GM12872 (cell line): ENCODE measurements around the gene TFPI.

Experiments
- TF ChIP-seq, protein P1 (sequence below): IDR thresholded peaks from 3 replicates; pipeline ENCODE4 v1.5.1; 2011; ENCODE audit warnings: low read depth, mild to moderate bottlenecking, low read length, moderate library complexity; ENCODE audit not compliant: insufficient read depth

TFPI gene

GRCh38 chr2:187481543-187481942, 72.7 kb downstream of the TFPI start:
- TF ChIP-seq, protein P1, sequence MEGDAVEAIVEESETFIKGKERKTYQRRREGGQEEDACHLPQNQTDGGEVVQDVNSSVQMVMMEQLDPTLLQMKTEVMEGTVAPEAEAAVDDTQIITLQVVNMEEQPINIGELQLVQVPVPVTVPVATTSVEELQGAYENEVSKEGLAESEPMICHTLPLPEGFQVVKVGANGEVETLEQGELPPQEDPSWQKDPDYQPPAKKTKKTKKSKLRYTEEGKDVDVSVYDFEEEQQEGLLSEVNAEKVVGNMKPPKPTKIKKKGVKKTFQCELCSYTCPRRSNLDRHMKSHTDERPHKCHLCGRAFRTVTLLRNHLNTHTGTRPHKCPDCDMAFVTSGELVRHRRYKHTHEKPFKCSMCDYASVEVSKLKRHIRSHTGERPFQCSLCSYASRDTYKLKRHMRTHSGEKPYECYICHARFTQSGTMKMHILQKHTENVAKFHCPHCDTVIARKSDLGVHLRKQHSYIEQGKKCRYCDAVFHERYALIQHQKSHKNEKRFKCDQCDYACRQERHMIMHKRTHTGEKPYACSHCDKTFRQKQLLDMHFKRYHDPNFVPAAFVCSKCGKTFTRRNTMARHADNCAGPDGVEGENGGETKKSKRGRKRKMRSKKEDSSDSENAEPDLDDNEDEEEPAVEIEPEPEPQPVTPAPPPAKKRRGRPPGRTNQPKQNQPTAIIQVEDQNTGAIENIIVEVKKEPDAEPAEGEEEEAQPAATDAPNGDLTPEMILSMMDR = no peak

DNA sequence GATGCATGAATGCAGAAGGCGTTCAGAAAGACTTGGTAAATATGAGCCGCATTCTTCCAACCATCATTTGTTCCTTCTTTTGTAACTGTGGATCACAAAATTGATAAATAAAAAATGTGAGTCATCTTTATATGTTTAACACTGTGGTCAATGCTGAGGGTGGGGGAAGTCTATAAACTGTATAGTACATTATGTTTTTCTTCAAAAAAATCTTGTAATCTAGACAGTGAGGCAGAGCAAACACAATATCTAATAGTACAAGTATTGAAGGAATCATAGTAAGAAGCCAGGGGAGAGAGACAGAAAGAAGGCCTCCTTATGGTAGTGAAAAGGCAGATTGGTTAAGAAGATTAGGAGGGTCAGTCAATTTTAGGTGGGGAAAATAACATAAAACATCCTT, 75.5 kb downstream of the TFPI start:
- TF ChIP-seq, protein P1 = no peak

- TF ChIP-seq, protein P1 = no peak
These were observed 77.2 kb downstream of the TFPI start for GRCh38 chr2:187477051-187477450.

DNA sequence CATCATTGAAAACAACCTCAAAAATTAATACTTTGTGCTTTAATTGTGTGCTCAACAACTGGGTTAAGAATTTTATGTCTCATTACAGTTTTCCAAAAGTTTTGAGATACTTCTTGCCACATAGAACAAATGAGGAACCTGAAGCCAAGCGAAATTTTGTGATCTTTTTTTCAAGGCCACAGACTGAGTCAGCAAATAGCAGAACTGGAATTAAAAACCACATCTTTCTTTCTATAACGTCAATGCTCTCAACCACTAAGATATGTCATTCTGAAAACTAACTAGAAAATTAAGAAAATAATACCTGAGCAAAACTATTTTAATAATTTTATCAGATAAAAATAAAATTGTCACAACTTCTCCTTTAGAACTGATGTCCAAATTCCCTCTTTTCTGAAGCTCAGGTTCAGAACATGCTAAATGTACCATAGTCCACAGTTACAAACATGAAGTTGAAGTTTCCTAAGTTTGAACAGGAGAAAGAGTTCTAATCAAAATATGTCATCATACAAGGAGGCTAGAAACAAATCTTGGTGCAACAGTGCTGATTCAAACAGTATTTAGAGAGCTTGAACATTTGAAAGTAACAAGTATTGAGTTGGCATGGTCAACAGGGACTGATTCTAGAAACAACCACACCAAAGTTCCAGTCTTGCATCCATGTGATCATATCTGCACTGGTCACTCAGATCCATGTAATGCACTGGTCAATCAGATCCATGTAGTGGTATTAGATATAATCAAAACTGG, 78.6 kb downstream of the TFPI start:
- TF ChIP-seq, protein P1 = no peak

DNA sequence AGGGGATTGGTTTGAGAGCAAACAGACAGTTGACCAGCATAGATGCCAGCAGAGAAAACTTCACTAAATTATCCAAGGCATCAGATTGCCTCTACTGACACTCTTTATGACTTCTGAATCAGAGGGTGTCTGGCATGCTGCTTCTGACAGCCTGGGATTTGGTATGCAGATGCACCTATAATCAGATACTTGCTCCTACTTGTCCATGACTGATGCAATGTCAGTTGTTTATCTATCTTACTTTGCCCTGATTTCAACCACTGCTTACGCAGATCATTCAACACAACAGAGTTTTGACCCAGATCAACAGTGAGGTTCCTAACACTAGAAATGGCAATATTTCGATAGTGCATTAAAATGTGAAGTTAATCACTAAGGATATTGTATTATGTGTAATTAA, 83.5 kb downstream of the TFPI start:
- TF ChIP-seq, protein P1 = no peak

GRCh38 chr2:187469538-187469937, 84.7 kb downstream of the TFPI start:
- TF ChIP-seq, protein P1 = no peak

DNA sequence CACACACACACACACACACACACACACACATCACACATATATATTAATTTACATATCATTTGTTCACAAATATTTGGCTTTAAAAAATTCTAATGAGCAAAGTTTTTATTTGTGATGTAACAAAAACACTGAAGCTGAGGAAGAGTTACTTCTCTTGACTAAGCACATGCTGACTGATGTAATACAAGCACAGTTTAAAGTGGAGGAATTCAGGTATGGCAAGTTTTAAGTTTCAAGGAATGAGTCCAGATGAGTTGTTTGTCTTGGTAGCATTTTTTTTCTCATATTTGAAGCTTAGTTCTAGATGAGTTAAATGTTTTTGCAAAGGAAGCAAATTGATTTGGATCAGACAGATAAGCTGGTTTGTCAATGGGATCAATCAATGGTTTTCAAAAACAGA, 86.0 kb downstream of the TFPI start:
- TF ChIP-seq, protein P1 = no peak
